ENCODE results near the gene MRPS27. TPM values are rescaled to one million over a fixed set of nuclear protein-coding genes. Genes with fewer than 3 reads are reported as not detected.
"Not testable (repeated sequence)": the region's sequence is repeated elsewhere in the genome, so short reads cannot be mapped to it uniquely, and the experiment has no call there.

MRPS27 gene
- polyA plus RNA-seq, 3 donors: 70.7 to 72.2 (median 71.1) TPM

- no peak for DNase-seq (ENCODE audit: low read depth in 3 of 3, low spot score in 2 of 3)
Measured at GRCh38 chr5:72179028-72179815, 140.8 kb downstream of the MRPS27 start.

DNA sequence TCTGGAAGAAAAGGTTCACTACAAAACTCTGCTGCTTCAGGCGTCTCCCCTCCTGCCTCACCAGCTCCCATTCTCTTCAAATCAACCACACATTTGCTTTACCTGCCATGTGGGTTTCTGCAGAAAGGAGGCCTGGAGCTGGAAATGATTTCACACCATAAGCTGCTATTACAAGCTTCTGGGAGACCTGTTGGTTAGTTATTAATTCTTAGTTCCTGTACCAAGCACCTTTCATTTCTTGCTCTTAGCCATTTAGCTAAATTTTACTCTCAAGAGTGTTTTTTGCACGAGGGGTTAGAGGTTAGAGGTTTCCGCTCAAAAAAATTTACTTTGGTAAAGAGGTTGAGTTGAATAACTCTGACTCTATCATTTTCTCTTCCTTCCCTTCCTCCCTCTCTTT lies 142.5 kb downstream of the MRPS27 start:
- no peak for DNase-seq (ENCODE audit: low read depth in 3 of 3, low spot score in 2 of 3)

- DNase-seq (ENCODE audit: low read depth in 3 of 3, low spot score in 2 of 3): no peak
Measured at GRCh38 chr5:72172786-72173185, 147.3 kb downstream of the MRPS27 start.

DNA sequence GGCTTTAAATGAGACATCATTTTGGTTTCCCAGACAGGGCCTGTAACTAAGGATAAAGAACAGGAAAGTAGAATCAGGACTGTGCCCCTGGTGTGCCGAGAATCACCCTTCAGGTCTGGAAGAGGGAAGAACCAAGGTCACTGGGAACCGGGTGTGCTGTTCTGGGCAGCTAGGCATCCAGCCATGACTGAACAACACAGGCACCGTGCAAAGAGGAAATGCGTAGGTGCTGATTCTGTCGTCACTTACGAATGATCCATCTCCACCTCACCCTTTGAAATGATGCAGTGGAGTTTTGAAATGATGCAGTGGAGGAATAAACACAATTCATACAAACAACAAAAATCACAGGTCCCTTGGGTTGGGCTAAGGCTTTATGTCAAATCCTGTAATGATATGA lies 148.4 kb downstream of the MRPS27 start:
- DNase-seq (ENCODE audit: low read depth in 3 of 3, low spot score in 2 of 3): no peak

DNA sequence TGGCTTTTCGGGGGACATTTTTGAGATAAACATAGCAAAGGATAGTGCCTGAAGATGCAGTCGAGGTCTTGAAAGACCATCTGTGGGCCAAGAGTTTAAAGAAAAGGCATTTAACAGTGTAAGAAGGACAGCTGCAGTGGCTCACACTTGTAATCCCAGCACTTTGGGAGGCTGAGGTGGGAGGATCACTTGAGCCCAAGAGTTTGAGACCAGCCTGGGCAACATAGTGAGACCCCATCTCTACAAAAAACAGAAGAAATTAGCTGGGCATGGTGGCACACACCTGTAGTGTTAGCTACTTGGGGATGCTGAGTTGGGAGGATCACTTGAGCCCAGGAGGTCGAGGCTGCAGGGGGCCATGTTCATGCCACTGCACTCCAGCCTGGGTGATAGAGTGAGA lies 148.9 kb downstream of the MRPS27 start:
- DNase-seq (ENCODE audit: low read depth in 3 of 3, low spot score in 2 of 3): not testable (repeated sequence)

- no peak for DNase-seq (ENCODE audit: low read depth in 3 of 3, low spot score in 2 of 3)
Measured at GRCh38 chr5:72170101-72170500, 149.9 kb downstream of the MRPS27 start.

Other genes with a start within 250 kb of the MRPS27 start
- 10 to 100 TPM; 12.1 to 13.7 (median 12.3) TPM for gene MAP1B, start 212.8 kb downstream of the MRPS27 start, polyA plus RNA-seq (ENCODE audit: insufficient read length in 3 of 3)
- 10 to 100 TPM; 11.3 to 11.7 (median 11.5) TPM for gene PTCD2, start 133 bp upstream of the MRPS27 start, polyA plus RNA-seq (ENCODE audit: insufficient read length in 3 of 3)
- 1 to 10 TPM; 4.0 to 4.7 (median 4.6) TPM for gene ZNF366, start 187.2 kb upstream of the MRPS27 start, polyA plus RNA-seq (ENCODE audit: insufficient read length in 3 of 3)

Data from right renal cortex interstitium (tissue), 3 donors.